IPS DF 19.7 (cell line): ENCODE data around the gene KIAA0586.
"Not testable (repeated sequence)": the region's sequence is repeated elsewhere in the genome, so short reads cannot be mapped to it uniquely, and the experiment has no call there.

Experiments
- DNase-seq: peaks from one replicate; pipeline ENCODE4 v3.0.0-alpha.2; 2013; ENCODE audit warnings: low read depth, low spot score

KIAA0586 gene

DNA sequence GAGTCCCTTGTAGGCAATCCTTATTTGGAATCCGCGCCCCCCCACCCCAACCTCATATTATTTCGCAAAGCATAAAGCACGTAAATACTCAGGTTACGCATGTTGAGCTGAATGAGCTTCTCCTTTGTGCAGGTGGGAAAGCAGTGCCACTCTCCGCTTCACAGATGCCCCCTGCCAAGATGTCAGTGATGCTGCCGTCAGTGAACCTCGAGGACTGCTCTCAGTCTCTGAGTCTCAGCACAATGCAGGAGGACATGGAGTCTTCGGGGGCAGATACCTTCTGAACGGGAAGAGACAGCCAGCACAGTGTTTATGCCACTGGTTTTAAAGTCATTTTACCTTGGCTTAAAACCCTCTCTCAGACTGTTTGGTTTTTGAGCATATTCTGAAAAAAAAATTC, 120.1 kb downstream of the KIAA0586 start:
- DNase-seq, result no peak

- DNase-seq, result no peak
Measured at GRCh38 chr14:58549105-58549757, 121.7 kb downstream of the KIAA0586 start.

DNA sequence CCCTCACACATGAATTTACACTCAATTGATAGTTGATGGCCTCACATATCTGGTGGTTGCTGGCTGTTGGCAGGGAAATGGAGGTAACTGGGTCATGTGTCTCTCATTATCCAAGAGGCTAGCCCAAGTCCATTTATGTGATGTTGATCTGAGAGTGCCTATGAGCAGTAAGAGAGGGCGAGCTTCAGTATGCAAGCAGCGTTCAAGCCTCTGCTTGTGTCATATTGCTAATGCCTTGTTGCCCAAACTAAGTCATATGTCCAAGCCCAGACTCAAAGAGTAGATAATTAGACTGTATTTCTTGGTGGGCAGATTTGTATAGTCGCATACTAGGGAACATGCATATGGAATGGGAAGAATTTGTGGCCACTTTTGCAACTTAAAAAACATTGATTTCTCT, 126.4 kb downstream of the KIAA0586 start:
- DNase-seq, result no peak

GRCh38 chr14:58555647-58556046, 128.1 kb downstream of the KIAA0586 start:
- DNase-seq, result no peak

DNA sequence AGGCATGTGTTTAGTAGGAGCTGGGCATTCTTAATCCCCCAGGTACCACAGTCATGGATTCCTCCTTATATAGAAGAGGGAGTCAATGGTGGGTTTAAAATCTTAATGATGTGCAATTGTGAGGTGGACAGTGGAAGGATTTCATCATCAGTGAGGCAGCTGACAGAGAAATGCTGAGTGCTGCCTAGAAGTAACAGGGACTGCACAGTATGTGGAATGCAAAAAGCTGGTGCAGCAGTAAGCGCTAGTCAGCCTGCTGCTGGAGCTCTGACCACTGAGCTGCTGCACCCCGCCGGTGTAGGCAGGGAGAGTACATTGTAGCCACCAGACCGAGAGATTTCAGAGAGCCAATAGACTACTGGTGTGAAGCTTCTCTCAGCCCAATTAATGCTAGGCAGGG, 129.7 kb downstream of the KIAA0586 start:
- no peak for DNase-seq

DNA sequence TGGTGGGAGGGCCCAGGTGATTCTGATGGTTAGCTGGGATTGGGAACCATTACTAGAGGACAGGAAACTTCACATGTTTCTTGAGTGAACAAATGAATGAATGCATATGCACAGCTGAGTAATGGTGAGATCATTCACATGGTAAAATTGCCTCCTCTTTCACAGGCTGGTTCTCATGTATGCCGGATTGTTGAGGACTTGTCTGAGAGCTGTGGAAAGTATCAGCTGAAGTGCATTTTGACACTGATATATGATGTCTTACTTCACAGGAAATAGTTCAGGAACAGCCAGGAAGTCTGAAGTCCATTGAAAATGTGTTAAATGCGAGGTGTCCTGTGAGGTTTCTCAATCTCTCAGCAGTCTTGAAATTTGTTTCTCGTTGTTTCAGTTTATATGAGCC, 132.7 kb downstream of the KIAA0586 start:
- DNase-seq, result no peak

- DNase-seq, result no peak
Measured at GRCh38 chr14:58562141-58562540, 134.6 kb downstream of the KIAA0586 start.

GRCh38 chr14:58563978-58564377, 136.5 kb downstream of the KIAA0586 start:
- DNase-seq, result no peak

- no peak for DNase-seq
Measured at GRCh38 chr14:58565832-58566231, 138.3 kb downstream of the KIAA0586 start.

DNA sequence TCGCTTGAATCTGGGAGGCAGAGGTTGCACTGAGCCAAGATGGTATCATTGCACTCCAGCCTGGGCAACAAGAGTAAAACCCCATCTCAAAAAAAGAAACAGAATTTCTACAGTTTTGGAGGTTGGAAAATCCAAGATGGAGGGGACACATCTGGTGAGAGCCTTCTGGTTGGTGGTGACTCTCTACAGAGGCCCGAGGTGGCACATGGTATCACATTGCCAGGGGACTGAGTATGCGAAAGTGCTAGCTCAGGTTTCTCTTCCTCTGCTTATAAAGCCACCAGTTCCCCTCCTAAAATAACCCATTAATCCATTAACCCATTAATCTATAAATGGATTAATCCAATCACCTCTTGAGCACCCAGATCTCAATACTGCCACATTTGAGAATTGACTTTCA, 139.5 kb downstream of the KIAA0586 start:
- no peak for DNase-seq

DNA sequence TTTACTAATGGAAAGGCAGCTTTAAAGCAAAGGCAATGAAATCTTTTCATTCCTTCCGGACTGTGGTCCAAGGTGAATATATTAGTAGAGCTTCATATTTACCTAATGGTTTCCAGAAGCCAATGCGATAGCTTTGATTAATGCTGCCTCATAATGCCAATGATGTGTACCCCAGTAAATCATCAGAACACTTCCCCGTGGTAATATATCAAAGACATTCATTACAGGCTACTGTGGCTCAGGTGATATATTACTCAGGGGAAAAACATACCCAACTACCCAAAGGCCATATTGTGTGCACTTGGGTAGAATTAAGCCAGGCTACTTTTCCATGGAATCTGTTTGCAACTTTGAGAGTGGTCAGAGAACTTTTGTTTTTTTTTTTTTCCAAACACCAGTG, 140.8 kb downstream of the KIAA0586 start:
- no peak for DNase-seq

DNA sequence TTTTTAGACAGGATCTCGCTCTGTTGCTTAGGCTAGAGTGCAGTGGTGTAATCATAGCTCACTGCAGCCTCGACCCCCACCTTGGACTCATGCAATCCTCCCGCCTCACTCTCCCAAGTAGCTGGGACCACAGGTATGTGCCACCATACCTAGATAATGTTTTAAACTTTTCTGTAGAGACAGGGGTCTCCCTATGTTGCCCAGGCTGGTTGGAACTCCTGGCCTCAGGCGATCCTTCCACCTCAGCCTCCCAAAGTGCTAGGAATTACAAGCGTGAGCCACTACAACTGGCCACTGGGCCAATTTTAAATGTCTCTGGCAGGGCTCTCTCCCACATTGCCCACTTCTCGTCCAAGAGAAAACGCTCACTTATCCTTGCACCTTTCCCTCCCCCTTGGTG, 143.7 kb downstream of the KIAA0586 start:
- no peak for DNase-seq

DNA sequence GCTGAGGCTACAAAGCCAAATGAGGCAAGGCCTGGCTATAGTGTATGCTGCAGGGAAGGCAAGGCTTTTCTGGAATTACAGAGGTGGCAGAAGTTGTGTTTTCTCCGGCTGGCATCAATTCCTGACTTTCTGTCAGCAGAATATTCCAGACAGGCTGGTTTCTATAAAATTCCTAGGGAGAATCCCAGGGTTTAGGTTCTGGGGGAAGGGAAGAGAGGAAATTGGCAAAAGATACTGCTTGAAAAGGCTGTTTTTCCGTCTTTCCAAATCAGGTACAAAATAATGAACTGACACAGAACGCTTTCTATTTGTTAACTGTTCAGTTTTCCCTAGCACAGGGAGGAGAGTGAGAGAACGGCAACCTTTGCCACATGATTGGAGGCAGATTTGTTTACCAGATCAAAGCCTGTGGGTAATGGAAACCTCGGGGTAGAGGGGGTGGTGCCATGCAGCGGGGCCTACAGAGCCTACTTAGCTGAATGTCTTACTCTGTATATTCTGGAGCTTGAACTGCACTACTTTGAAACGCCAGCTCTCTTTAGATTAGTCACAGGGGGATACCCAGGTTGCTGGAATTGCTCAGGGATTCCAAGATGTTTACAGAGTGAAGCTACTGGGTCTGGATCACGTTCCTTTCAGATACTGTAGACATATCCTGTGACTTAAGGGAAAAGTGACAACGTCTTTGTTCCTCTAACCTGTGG, 144.4 kb downstream of the KIAA0586 start:
- no peak for DNase-seq

DNA sequence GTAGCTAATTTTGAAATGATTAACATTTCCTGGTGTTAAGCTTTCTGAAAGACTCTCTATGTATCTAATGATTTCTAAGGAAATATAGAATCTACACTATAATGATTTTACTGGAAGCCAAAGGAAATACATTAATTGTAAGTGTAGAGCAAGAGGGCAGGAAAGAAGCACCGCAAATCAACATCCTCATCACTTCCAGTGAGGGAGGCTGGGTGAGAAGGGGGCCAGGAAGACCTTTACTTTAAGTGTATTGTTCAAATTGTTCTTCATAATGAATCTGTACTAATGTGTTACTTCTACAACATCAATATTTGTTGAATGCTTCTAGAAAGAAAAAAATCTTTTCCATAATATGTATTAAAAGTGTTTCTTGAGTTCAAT, 144.9 kb downstream of the KIAA0586 start:
- no peak for DNase-seq

- DNase-seq, result no peak
Measured at GRCh38 chr14:58572863-58573262, 145.3 kb downstream of the KIAA0586 start.

DNA sequence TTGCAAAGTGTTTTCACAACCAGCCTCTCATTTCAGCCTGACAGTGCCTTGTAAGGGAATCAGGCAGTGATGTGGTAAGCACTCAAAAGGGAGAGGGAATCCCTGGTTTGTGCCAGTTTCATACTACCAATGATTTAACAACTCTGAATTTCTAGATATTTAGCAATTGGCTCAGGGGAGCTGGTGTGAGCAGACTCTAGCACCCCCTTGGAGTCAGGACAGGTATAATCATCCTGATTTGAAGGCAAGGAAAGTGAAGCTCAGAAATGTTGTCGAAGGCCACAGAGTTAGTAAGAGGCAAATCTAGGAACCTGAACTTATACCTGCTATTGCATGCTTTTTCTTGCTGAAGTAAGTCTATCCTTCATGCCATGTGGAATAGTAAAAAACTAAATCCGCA, 147.1 kb downstream of the KIAA0586 start:
- no peak for DNase-seq

DNA sequence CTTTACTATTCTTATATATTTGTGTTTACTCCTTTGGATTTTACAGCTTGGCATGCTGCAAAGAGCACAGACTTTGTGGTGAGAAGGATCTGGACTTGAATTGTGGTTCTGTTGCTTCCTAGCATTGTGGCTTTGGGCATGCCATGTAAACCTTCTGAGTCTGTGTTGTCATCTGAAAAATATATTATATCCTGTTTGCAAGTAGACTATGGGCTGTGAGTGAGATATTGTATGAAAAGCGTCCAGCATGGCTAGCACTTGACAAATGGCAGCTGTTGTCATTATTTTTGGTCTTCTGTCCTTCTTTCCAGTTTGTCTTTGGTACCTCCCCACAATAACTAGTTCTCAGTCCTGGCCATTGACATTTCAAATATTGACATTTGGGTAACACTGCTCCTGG, 148.4 kb downstream of the KIAA0586 start:
- no peak for DNase-seq

DNA sequence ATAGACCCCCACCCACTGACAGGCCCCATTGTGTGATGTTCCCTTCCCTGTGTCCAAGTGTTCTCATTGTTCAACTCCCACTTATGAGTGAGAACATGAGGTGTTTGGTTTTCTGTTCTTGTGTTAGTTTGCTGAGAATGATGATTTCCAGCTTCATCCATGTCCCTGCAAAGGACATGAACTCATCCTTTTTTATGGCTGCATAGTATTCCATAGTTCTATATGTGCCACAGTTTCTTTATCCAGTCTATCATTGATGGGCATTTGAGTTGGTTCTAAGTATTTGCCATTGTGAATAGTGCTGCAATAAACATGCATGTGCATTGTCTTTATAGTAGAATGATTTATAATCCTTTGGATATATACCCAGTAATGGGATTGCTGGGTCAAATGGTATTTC, 152.5 kb downstream of the KIAA0586 start:
- not testable (repeated sequence) for DNase-seq

- not testable (repeated sequence) for DNase-seq
Measured at GRCh38 chr14:58581389-58581788, 153.9 kb downstream of the KIAA0586 start.

- no peak for DNase-seq
Measured at GRCh38 chr14:58584383-58584782, 156.9 kb downstream of the KIAA0586 start.

DNA sequence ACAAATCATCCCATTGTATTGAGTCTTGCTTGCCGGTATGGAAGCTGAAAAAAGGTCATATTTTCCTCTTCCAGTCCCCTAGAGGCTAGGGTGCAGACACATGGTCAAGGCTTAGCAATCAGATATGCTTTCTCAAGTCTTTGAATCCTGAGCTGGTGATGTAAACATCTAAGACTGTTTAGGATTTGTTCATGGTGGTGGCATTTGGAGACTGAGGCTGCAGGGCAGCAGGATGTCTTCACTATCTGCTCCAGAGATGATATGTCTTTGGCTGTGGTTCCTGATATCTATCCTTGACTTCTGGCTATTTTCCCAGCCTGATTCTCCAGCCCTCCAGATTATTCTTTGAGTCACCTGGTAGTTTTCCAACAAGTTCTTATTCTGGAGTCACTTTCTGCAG, 159.8 kb downstream of the KIAA0586 start:
- DNase-seq, result no peak

- DNase-seq, result not testable (repeated sequence)
Measured at GRCh38 chr14:58588321-58588720, 160.8 kb downstream of the KIAA0586 start.

DNA sequence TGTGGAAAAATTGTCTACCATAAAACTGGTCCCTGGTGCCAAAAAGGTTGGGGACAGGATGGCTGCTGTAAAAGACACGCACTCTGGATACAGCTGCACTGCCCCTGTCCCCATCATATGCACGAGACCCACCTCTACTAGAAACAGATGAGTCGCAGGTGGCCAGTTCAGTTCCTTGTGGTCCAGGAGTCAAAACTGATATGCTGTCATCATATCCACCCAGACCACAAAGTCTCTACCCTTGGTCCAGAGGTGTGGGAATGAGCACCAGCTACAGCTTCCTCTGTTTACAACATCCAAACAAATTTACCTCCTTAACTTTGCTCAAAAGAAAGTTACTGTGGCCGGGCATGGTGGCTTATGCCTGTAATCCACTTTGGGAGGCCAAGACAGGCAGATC, 166.5 kb downstream of the KIAA0586 start:
- DNase-seq, result no peak

GRCh38 chr14:58597041-58597440, 169.5 kb downstream of the KIAA0586 start:
- no peak for DNase-seq
